HEK293 (cell line): ENCODE measurements around the gene LCE4A.

ENCODE experiments used
- CTCF ChIA-PET: fragments of 350-600 bp; formaldehyde crosslinking; extraction: SDS; loops from one replicate; lab custom pipeline; 2021; ENCODE audit warnings: antibody characterized with exemption; lab: Yijun Ruan, JAX
- POLR2A ChIA-PET: fragments of 300-600 bp; formaldehyde crosslinking; extraction: SDS; loops from one replicate; lab custom pipeline; 2020; ENCODE audit warnings: antibody characterized with exemption, inconsistent platforms; lab: Yijun Ruan, JAX
- H3K27ac ChIP-seq: fragments of 200-500 bp; sonication (Bioruptor generic); 2 replicates; pipeline ENCODE4 v1.5.1; 2014; ENCODE audit warnings: low read depth, low read length, control low read depth, inconsistent platforms; ENCODE audit errors: extremely low read depth
- H3K36me3 ChIP-seq, 2 experiments: fragments of 200-500 bp in 1 of 2; sonication (Bioruptor generic) in 1 of 2; 1 replicate in 1 of 2; 2 replicates in 1 of 2; pipeline ENCODE4 v1.5.1; 2014 to 2017; ENCODE audit warnings: inconsistent platforms in 2 of 2, low read length in 2 of 2; ENCODE audit not compliant: control insufficient read depth in 2 of 2, insufficient read depth in 1 of 2
- H3K4me1 ChIP-seq: fragments of 200-500 bp; sonication (Bioruptor generic); 2 replicates; pipeline ENCODE4 v1.5.1; 2014; ENCODE audit warnings: mild to moderate bottlenecking, low read length, inconsistent platforms; ENCODE audit not compliant: control insufficient read depth, insufficient read depth
- H3K4me3 ChIP-seq: 2 replicates; pipeline ENCODE4 v1.5.1; 2011; ENCODE audit warnings: low read depth, mild to moderate bottlenecking, control low read depth, low read length, moderate library complexity
- H3K9me3 ChIP-seq: fragments of 200-500 bp; sonication (Bioruptor generic); 2 replicates; pipeline ENCODE4 v1.5.1; 2014; ENCODE audit warnings: low read depth, low read length, inconsistent platforms; ENCODE audit not compliant: control insufficient read depth, insufficient read depth
- GFI1B ChIP-seq: fragments of 450-650 bp; formaldehyde crosslinking; IDR thresholded peaks from 2 replicates; pipeline ENCODE4 v1.5.1; 2016; ENCODE audit warnings: missing biosample characterization, missing genetic modification characterization
- RBAK ChIP-seq: fragments of 450-650 bp; formaldehyde crosslinking; IDR thresholded peaks from 2 replicates; pipeline ENCODE4 v1.5.1; 2016; ENCODE audit warnings: missing biosample characterization, missing genetic modification characterization
- SALL2 ChIP-seq: fragments of 450-650 bp; formaldehyde crosslinking; IDR thresholded peaks from 2 replicates; pipeline ENCODE4 v1.5.0; 2017; ENCODE audit warnings: missing biosample characterization, mild to moderate bottlenecking, missing genetic modification characterization, borderline replicate concordance
- SP2 ChIP-seq: fragments of 450-650 bp; formaldehyde crosslinking; IDR thresholded peaks from 2 replicates; pipeline ENCODE4 v1.5.1; 2016; ENCODE audit warnings: missing biosample characterization, missing genetic modification characterization
- WT1 ChIP-seq: fragments of 450-650 bp; formaldehyde crosslinking; IDR thresholded peaks from 2 replicates; pipeline ENCODE4 v1.5.1; 2016; ENCODE audit warnings: missing biosample characterization, missing genetic modification characterization
- ZNF146 ChIP-seq: fragments of 450-650 bp; formaldehyde crosslinking; IDR thresholded peaks from 2 replicates; pipeline ENCODE4 v1.5.1; 2016; ENCODE audit warnings: missing biosample characterization, missing genetic modification characterization
- ZNF2 ChIP-seq: fragments of 450-650 bp; formaldehyde crosslinking; IDR thresholded peaks from 2 replicates; pipeline ENCODE4 v1.5.1; 2016; ENCODE audit warnings: missing biosample characterization, missing genetic modification characterization
- ZNF223 ChIP-seq: fragments of 450-650 bp; formaldehyde crosslinking; IDR thresholded peaks from 2 replicates; pipeline ENCODE4 v1.5.1; 2016; ENCODE audit warnings: missing biosample characterization, missing genetic modification characterization
- ZNF248 ChIP-seq: fragments of 450-650 bp; formaldehyde crosslinking; IDR thresholded peaks from 2 replicates; pipeline ENCODE4 v1.5.1; 2017; ENCODE audit warnings: missing biosample characterization, missing genetic modification characterization
- ZNF302 ChIP-seq: fragments of 450-650 bp; formaldehyde crosslinking; IDR thresholded peaks from 2 replicates; pipeline ENCODE4 v1.5.1; 2016; ENCODE audit warnings: missing biosample characterization, missing genetic modification characterization, low read depth
- ZNF37A ChIP-seq: fragments of 450-650 bp; IDR thresholded peaks from 2 replicates; pipeline ENCODE4 v1.5.1; 2018; ENCODE audit warnings: missing biosample characterization, missing genetic modification characterization
- ZNF596 ChIP-seq: fragments of 450-650 bp; IDR thresholded peaks from 2 replicates; pipeline ENCODE4 v1.5.0; 2018; ENCODE audit warnings: missing biosample characterization, mild to moderate bottlenecking, missing genetic modification characterization, moderate library complexity
- TF ChIP-seq, protein P1 (sequence below): fragments of 450-650 bp; formaldehyde crosslinking; IDR thresholded peaks from 2 replicates; pipeline ENCODE4 v1.5.1; 2017; ENCODE audit warnings: missing biosample characterization, mild to moderate bottlenecking, missing genetic modification characterization, moderate library complexity
- TF ChIP-seq, protein P2 (sequence below): fragments of 450-650 bp; formaldehyde crosslinking; IDR thresholded peaks from 2 replicates; pipeline ENCODE4 v1.5.1; 2016; ENCODE audit warnings: missing biosample characterization, missing genetic modification characterization, borderline replicate concordance
- TF ChIP-seq, protein P3 (sequence below): fragments of 450-650 bp; formaldehyde crosslinking; IDR thresholded peaks from 2 replicates; pipeline ENCODE4 v1.5.1; 2016; ENCODE audit warnings: missing biosample characterization, missing genetic modification characterization
- TF ChIP-seq, protein P4 (sequence below): fragments of 450-650 bp; formaldehyde crosslinking; IDR thresholded peaks from 2 replicates; pipeline ENCODE4 v1.5.1; 2017; ENCODE audit warnings: missing biosample characterization, missing genetic modification characterization
- TF ChIP-seq, protein P5 (sequence below): fragments of 450-650 bp; IDR thresholded peaks from 2 replicates; pipeline ENCODE4 v1.5.1; 2018; ENCODE audit warnings: missing biosample characterization, mild to moderate bottlenecking, missing genetic modification characterization
- TF ChIP-seq, protein P6 (sequence below): fragments of 450-650 bp; formaldehyde crosslinking; IDR thresholded peaks from 2 replicates; pipeline ENCODE4 v1.5.1; 2017; ENCODE audit warnings: missing biosample characterization, missing genetic modification characterization

LCE4A gene

DNA sequence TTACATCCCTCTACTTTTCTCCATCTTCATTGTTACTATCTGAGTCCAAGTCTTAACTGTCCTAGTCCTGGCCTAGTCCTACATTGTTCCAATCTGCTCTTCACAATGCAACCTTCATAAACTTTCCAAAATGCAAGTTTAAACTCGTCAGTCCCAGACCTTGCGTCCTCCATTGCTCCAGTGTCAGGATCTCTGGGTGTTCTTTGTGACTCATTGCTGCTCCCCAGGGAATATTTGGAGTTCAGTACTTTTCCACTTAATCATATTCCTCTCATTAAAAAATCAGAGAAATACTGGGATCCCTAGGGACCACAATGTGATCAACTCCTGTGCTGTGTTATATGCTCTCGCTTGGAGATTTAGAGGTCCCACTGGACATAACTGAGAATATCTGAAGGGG lies 31.9 kb downstream of the LCE4A start:
- Histone ChIP-seq H3K36me3 (no peaks in the 10 kb centered on the region), H3K27ac (no peak overlapping the region), H3K9me3 (no peaks in the 10 kb centered on the region), H3K4me1 (no peaks in the 10 kb centered on the region), H3K4me3 (no peak overlapping the region)
- TF ChIP-seq WT1 (tag by site-specific recombination) (no peak), GFI1B (no peak), ZNF223 (tag by site-specific recombination) (no peak), ZNF248 (tag by site-specific recombination) (no peak), ZNF37A (no peak), SALL2 (tag by site-specific recombination) (no peak), SP2 (tag by site-specific recombination) (no peak), ZNF596 (no peak), ZNF302 (tag by site-specific recombination) (no peak), RBAK (tag by site-specific recombination) (no peak), ZNF2 (tag by site-specific recombination) (no peak), ZNF146 (tag by site-specific recombination) (no peak)
- TF ChIP-seq, protein P1, sequence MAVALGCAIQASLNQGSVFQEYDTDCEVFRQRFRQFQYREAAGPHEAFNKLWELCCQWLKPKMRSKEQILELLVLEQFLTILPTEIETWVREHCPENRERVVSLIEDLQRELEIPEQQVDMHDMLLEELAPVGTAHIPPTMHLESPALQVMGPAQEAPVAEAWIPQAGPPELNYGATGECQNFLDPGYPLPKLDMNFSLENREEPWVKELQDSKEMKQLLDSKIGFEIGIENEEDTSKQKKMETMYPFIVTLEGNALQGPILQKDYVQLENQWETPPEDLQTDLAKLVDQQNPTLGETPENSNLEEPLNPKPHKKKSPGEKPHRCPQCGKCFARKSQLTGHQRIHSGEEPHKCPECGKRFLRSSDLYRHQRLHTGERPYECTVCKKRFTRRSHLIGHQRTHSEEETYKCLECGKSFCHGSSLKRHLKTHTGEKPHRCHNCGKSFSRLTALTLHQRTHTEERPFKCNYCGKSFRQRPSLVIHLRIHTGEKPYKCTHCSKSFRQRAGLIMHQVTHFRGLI (tag by site-specific recombination) = no peak
- TF ChIP-seq, protein P2, sequence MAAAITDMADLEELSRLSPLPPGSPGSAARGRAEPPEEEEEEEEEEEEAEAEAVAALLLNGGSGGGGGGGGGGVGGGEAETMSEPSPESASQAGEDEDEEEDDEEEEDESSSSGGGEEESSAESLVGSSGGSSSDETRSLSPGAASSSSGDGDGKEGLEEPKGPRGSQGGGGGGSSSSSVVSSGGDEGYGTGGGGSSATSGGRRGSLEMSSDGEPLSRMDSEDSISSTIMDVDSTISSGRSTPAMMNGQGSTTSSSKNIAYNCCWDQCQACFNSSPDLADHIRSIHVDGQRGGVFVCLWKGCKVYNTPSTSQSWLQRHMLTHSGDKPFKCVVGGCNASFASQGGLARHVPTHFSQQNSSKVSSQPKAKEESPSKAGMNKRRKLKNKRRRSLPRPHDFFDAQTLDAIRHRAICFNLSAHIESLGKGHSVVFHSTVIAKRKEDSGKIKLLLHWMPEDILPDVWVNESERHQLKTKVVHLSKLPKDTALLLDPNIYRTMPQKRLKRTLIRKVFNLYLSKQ (tag by site-specific recombination) = no peak
- TF ChIP-seq, protein P3, sequence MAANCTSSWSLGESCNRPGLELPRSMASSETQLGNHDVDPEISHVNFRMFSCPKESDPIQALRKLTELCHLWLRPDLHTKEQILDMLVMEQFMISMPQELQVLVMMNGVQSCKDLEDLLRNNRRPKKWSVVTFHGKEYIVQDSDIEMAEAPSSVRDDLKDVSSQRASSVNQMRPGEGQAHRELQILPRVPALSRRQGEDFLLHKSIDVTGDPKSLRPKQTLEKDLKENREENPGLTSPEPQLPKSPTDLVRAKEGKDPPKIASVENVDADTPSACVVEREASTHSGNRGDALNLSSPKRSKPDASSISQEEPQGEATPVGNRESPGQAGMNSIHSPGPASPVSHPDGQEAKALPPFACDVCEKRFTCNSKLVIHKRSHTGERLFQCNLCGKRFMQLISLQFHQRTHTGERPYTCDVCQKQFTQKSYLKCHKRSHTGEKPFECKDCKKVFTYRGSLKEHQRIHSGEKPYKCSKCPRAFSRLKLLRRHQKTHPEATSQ (tag by site-specific recombination) = no peak
- TF ChIP-seq, protein P4, sequence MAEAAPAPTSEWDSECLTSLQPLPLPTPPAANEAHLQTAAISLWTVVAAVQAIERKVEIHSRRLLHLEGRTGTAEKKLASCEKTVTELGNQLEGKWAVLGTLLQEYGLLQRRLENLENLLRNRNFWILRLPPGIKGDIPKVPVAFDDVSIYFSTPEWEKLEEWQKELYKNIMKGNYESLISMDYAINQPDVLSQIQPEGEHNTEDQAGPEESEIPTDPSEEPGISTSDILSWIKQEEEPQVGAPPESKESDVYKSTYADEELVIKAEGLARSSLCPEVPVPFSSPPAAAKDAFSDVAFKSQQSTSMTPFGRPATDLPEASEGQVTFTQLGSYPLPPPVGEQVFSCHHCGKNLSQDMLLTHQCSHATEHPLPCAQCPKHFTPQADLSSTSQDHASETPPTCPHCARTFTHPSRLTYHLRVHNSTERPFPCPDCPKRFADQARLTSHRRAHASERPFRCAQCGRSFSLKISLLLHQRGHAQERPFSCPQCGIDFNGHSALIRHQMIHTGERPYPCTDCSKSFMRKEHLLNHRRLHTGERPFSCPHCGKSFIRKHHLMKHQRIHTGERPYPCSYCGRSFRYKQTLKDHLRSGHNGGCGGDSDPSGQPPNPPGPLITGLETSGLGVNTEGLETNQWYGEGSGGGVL (tag by site-specific recombination) = no peak
- TF ChIP-seq, protein P5, sequence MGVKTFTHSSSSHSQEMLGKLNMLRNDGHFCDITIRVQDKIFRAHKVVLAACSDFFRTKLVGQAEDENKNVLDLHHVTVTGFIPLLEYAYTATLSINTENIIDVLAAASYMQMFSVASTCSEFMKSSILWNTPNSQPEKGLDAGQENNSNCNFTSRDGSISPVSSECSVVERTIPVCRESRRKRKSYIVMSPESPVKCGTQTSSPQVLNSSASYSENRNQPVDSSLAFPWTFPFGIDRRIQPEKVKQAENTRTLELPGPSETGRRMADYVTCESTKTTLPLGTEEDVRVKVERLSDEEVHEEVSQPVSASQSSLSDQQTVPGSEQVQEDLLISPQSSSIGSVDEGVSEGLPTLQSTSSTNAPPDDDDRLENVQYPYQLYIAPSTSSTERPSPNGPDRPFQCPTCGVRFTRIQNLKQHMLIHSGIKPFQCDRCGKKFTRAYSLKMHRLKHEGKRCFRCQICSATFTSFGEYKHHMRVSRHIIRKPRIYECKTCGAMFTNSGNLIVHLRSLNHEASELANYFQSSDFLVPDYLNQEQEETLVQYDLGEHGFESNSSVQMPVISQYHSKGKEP (tag by site-specific recombination) = no peak
- TF ChIP-seq, protein P6, sequence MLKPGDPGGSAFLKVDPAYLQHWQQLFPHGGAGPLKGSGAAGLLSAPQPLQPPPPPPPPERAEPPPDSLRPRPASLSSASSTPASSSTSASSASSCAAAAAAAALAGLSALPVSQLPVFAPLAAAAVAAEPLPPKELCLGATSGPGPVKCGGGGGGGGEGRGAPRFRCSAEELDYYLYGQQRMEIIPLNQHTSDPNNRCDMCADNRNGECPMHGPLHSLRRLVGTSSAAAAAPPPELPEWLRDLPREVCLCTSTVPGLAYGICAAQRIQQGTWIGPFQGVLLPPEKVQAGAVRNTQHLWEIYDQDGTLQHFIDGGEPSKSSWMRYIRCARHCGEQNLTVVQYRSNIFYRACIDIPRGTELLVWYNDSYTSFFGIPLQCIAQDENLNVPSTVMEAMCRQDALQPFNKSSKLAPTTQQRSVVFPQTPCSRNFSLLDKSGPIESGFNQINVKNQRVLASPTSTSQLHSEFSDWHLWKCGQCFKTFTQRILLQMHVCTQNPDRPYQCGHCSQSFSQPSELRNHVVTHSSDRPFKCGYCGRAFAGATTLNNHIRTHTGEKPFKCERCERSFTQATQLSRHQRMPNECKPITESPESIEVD = no peak
- ChIA-PET CTCF (interaction anchor here (0.7 kb wide), 2 partner anchors 85 to 91 kb away, joined by 3 to 4 read pairs; no protein-coding TSS in a partner anchor), POLR2A (no interaction called here)
